Measurements from ENCODE around the gene ZNF93. TPM values are rescaled to one million over a fixed set of nuclear protein-coding genes. Genes with fewer than 3 reads are reported as not detected.
"Not testable (repeated sequence)": the region's sequence is repeated elsewhere in the genome, so short reads cannot be mapped to it uniquely, and the experiment has no call there.

Gene ZNF93
- total RNA-seq, 4 donors from 2014 or later: 1.7 to 6.1 (median 2.9) TPM

- peak; percentile 58 to 69 (median 62) for TF ChIP-seq CTCF (IDR thresholded peaks at IDR 0.05)
Observed at GRCh38 chr19:19930417-19930816, 29.7 kb downstream of the ZNF93 start.

GRCh38 chr19:19933432-19934314, 32.9 kb downstream of the ZNF93 start:
- WGBS, 2 donors (ENCODE audit: low coverage in 1 of 2): 74 to 88% methylated on average over 3 of the region's 3 CpGs
- H3K4me3 ChIP-seq, H3K27ac ChIP-seq, ATAC-seq, H3K27me3 ChIP-seq, H3K4me1 ChIP-seq: not testable (repeated sequence)
- peaks cover 0 to 25% of the 10 kb centered on the region in 2 donors for H3K36me3 ChIP-seq
- H3K9me3 ChIP-seq: peaks cover 0 to 29% (median 0%) of the 10 kb centered on the region in 3 donors

More at GRCh38 chr19:19930417-19930816, 29.7 kb downstream of the ZNF93 start:
- H3K4me1 ChIP-seq, H3K27me3 ChIP-seq, H3K4me3 ChIP-seq, ATAC-seq, H3K27ac ChIP-seq: not testable (repeated sequence)
- Histone ChIP-seq H3K9me3 (peaks cover 0 to 22% (median 0%) of the 10 kb centered on the region in 3 donors), H3K36me3 (peaks cover 0 to 42% of the 10 kb centered on the region in 2 donors)
- WGBS, 2 donors (ENCODE audit: low coverage in 1 of 2): 37 to 69% methylated on average over 2 to 5 of the region's 7 CpGs

- Histone ChIP-seq H3K4me1 (no peaks in the 10 kb centered on the region), H3K36me3 (peaks cover 0 to 18% of the 10 kb centered on the region in 2 donors), H3K27ac (no peak overlapping the region), H3K4me3 (no peak overlapping the region), H3K9me3 (peaks cover 0 to 29% (median 0%) of the 10 kb centered on the region in 3 donors), H3K27me3 (no peaks in the 10 kb centered on the region)
- ATAC-seq: no peak
- TF ChIP-seq EP300 (IDR thresholded peaks at IDR 0.05) (no peak), CTCF (IDR thresholded peaks at IDR 0.05) (no peak), POLR2A (IDR thresholded peaks at IDR 0.05) (no peak), POLR2AphosphoS5 (IDR thresholded peaks at IDR 0.05) (no peak)
- WGBS, 2 donors (ENCODE audit: low coverage in 1 of 2): 95 to 100% methylated on average over 2 of the region's 2 CpGs
Observed at GRCh38 chr19:19937403-19937802, 36.7 kb downstream of the ZNF93 start.

- H3K4me1 ChIP-seq: no peaks in the 10 kb centered on the region
- no peak overlapping the region for H3K27ac ChIP-seq
- H3K27me3 ChIP-seq: no peaks in the 10 kb centered on the region
- peaks cover 0 to 10% of the 10 kb centered on the region in 2 donors for H3K36me3 ChIP-seq
- WGBS, 2 donors (ENCODE audit: low coverage in 1 of 2): 29 to 33% methylated on average over 1 to 2 of the region's 2 CpGs
- H3K4me3 ChIP-seq: no peak overlapping the region
- no peak for ATAC-seq
- H3K9me3 ChIP-seq: peaks cover 0 to 25% (median 0%) of the 10 kb centered on the region in 3 donors
- TF ChIP-seq EP300 (IDR thresholded peaks at IDR 0.05): no peak
- no peak for TF ChIP-seq POLR2AphosphoS5 (IDR thresholded peaks at IDR 0.05)
- TF ChIP-seq POLR2A (IDR thresholded peaks at IDR 0.05): no peak
- no peak for TF ChIP-seq CTCF (IDR thresholded peaks at IDR 0.05)
Observed at GRCh38 chr19:19938449-19938848, 37.7 kb downstream of the ZNF93 start.

- 76 to 89% methylated on average over 4 to 8 of the region's 8 CpGs for WGBS, 2 donors (ENCODE audit: low coverage in 1 of 2)
- TF ChIP-seq CTCF (IDR thresholded peaks at IDR 0.05): no peak
- no peak for TF ChIP-seq POLR2AphosphoS5 (IDR thresholded peaks at IDR 0.05)
- no peak for TF ChIP-seq EP300 (IDR thresholded peaks at IDR 0.05)
- TF ChIP-seq POLR2A (IDR thresholded peaks at IDR 0.05): no peak
Observed at GRCh38 chr19:19943848-19944582, 43.3 kb downstream of the ZNF93 start.

More at GRCh38 chr19:19943848-19944582, 43.3 kb downstream of the ZNF93 start:
- Histone ChIP-seq H3K9me3 (no peaks in the 10 kb centered on the region), H3K27ac (no peak overlapping the region), H3K4me3 (no peak overlapping the region), H3K27me3 (peaks cover 25% of the 10 kb centered on the region), H3K4me1 (no peaks in the 10 kb centered on the region), H3K36me3 (no peaks in the 10 kb centered on the region)
- ATAC-seq: no peak
